ENCODE data around the gene FAM187B.

Gene FAM187B

GRCh38 chr19:35228177-35228930 lies at the start of gene FAM187B:
Gene FAM187B (minus strand): TSS chr19:35228739. CDS start chr19:35228680, 59 bp downstream.
- no peak within 1 kb of the TSS for H3K27ac ChIP-seq
- H3K36me3 ChIP-seq (ENCODE audit: insufficient read depth): no peaks in the 10 kb centered on the region
- no peak within 1 kb of the TSS for H3K4me3 ChIP-seq (IDR thresholded peaks at IDR 0.05; ENCODE audit: insufficient read depth, low read depth, low read length)
- H3K4me1 ChIP-seq (ENCODE audit: low read depth, poor library complexity, severe bottlenecking): no peaks in the 10 kb centered on the region
- H2AFZ ChIP-seq (ENCODE audit: low read depth): no peak within 1 kb of the TSS
- no peak within 1 kb of the TSS for H3K9ac ChIP-seq
- no peak within 1 kb of the TSS for H3K4me2 ChIP-seq
- no peaks in the 10 kb centered on the region for H4K20me1 ChIP-seq (ENCODE audit: insufficient read depth)
- no peaks in the 10 kb centered on the region for H3K27me3 ChIP-seq (ENCODE audit: insufficient read depth, low read depth)
- no peaks in the 10 kb centered on the region for H3K79me2 ChIP-seq (ENCODE audit: insufficient read depth, low read depth)
- no peak for TF ChIP-seq CTCF (conservative IDR thresholded peaks at IDR 0.05; ENCODE audit: low read depth, low read length)

GRCh38 chr19:35276706-35277281 lies 48.3 kb upstream of the FAM187B start:
- Histone ChIP-seq H3K27me3 (ENCODE audit: insufficient read depth, low read depth) (no peaks in the 10 kb centered on the region), H3K79me2 (ENCODE audit: insufficient read depth, low read depth) (no peaks in the 10 kb centered on the region; the same call in 1 of the 2 replicates), H2AFZ (ENCODE audit: low read depth) (no peak overlapping the region), H3K9ac (no peak overlapping the region), H4K20me1 (ENCODE audit: insufficient read depth) (no peaks in the 10 kb centered on the region), H3K4me1 (ENCODE audit: low read depth, poor library complexity, severe bottlenecking) (no peaks in the 10 kb centered on the region), H3K4me3 (IDR thresholded peaks at IDR 0.05; ENCODE audit: insufficient read depth, low read depth, low read length) (no peak overlapping the region), H3K4me2 (no peak overlapping the region), H3K36me3 (ENCODE audit: insufficient read depth) (no peaks in the 10 kb centered on the region), H3K27ac (no peak overlapping the region)
- TF ChIP-seq CTCF (conservative IDR thresholded peaks at IDR 0.05; ENCODE audit: low read depth, low read length): no peak

- no peak overlapping the region for H2AFZ ChIP-seq (ENCODE audit: low read depth)
- H3K4me2 ChIP-seq: no peak overlapping the region
- H3K9ac ChIP-seq: no peak overlapping the region
- H3K27me3 ChIP-seq (ENCODE audit: insufficient read depth, low read depth): no peaks in the 10 kb centered on the region
- H3K4me3 ChIP-seq (IDR thresholded peaks at IDR 0.05; ENCODE audit: insufficient read depth, low read depth, low read length): no peak overlapping the region
- peaks cover 6% of the 10 kb centered on the region for H3K4me1 ChIP-seq (ENCODE audit: low read depth, poor library complexity, severe bottlenecking)
- no peaks in the 10 kb centered on the region for H4K20me1 ChIP-seq (ENCODE audit: insufficient read depth)
- no peaks in the 10 kb centered on the region for H3K36me3 ChIP-seq (ENCODE audit: insufficient read depth)
- no peak overlapping the region for H3K27ac ChIP-seq
- no peak for TF ChIP-seq CTCF (conservative IDR thresholded peaks at IDR 0.05; ENCODE audit: low read depth, low read length)
- no peaks in the 10 kb centered on the region; the same call in 1 of the 2 replicates for H3K79me2 ChIP-seq (ENCODE audit: insufficient read depth, low read depth)
Observed at GRCh38 chr19:35274323-35274722, 45.8 kb upstream of the FAM187B start.

GRCh38 chr19:35273686-35274259 lies 45.2 kb upstream of the FAM187B start:
- Histone ChIP-seq H3K36me3 (ENCODE audit: insufficient read depth) (no peaks in the 10 kb centered on the region), H3K4me2 (no peak overlapping the region), H3K9ac (no peak overlapping the region), H3K27me3 (ENCODE audit: insufficient read depth, low read depth) (no peaks in the 10 kb centered on the region), H3K4me1 (ENCODE audit: low read depth, poor library complexity, severe bottlenecking) (peaks cover 6% of the 10 kb centered on the region), H3K79me2 (ENCODE audit: insufficient read depth, low read depth) (no peaks in the 10 kb centered on the region; the same call in 1 of the 2 replicates), H3K4me3 (IDR thresholded peaks at IDR 0.05; ENCODE audit: insufficient read depth, low read depth, low read length) (no peak overlapping the region), H3K27ac (no peak overlapping the region), H4K20me1 (ENCODE audit: insufficient read depth) (no peaks in the 10 kb centered on the region), H2AFZ (ENCODE audit: low read depth) (no peak overlapping the region)
- TF ChIP-seq CTCF (conservative IDR thresholded peaks at IDR 0.05; ENCODE audit: low read depth, low read length): no peak
